ENCODE results near the gene KAZN. TPM values are rescaled to one million over a fixed set of nuclear protein-coding genes. Genes with fewer than 3 reads are reported as not detected.

KAZN gene
- total RNA-seq, 1 donor from 2014 or later, result 9.4 TPM

DNA sequence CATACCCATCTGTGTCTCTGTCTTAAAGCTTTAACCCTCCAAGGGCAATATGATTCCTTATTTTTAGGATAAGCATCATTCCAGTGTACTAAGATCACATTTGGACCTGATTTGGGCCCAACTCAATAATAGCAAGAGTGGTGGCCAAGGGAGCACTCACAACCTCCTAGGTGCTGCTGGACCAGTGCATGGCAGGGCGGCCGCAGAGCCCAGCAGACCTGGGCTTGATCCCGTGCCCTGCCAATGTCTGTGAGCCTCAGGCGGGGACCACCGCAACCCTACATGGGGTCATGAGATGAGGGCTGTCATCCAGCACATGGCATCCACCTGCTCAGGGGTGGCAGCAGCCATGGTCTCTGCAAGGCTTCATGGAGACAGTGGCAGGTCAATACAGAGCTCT lies 353.3 kb downstream of the KAZN start:
- Mint-ChIP-seq H3K9me3 (ENCODE audit: unreplicated experiment) (no peaks in the 10 kb centered on the region), H3K27ac (ENCODE audit: unreplicated experiment) (no peak overlapping the region), H3K4me1 (ENCODE audit: low read depth, unreplicated experiment) (peaks cover 16% of the 10 kb centered on the region), H3K27me3 (ENCODE audit: low read depth, unreplicated experiment) (peaks cover 5% of the 10 kb centered on the region), H3K36me3 (ENCODE audit: low read depth, unreplicated experiment) (peaks cover 2% of the 10 kb centered on the region), H3K4me3 (ENCODE audit: unreplicated experiment) (no peak overlapping the region)
- H3K4me1 ChIP-seq (ENCODE audit: insufficient read depth, low read length), result peaks cover 10% of the 10 kb centered on the region
- DNase-seq (ENCODE audit: low read depth) (no peak), FAIRE-seq (no peak)
- no peak overlapping the region for H2AFZ ChIP-seq (ENCODE audit: low read depth, low read length)
- no peaks in the 10 kb centered on the region for H3K27me3 ChIP-seq (ENCODE audit: insufficient read depth, low read length)
- no peak overlapping the region for H3K9ac ChIP-seq (ENCODE audit: low read length)
- peaks cover 16% of the 10 kb centered on the region for H3K79me2 ChIP-seq (ENCODE audit: insufficient read depth, low read length)
- H3K9me3 ChIP-seq (ENCODE audit: insufficient read depth, low read depth, low read length), result peaks cover 3% of the 10 kb centered on the region
- H3K36me3 ChIP-seq (ENCODE audit: insufficient read depth, low read length), result no peaks in the 10 kb centered on the region
- no peak overlapping the region for H3K4me3 ChIP-seq (ENCODE audit: insufficient read depth, low read depth, low read length)
- no peak overlapping the region for H3K27ac ChIP-seq (ENCODE audit: low read depth, low read length)
- peaks cover 5% of the 10 kb centered on the region for H4K20me1 ChIP-seq (ENCODE audit: insufficient read depth, low read length)
- TF ChIP-seq EZH2 (IDR thresholded peaks at IDR 0.05; ENCODE audit: insufficient read depth, low read length), result no peak
- TF ChIP-seq, protein P1, sequence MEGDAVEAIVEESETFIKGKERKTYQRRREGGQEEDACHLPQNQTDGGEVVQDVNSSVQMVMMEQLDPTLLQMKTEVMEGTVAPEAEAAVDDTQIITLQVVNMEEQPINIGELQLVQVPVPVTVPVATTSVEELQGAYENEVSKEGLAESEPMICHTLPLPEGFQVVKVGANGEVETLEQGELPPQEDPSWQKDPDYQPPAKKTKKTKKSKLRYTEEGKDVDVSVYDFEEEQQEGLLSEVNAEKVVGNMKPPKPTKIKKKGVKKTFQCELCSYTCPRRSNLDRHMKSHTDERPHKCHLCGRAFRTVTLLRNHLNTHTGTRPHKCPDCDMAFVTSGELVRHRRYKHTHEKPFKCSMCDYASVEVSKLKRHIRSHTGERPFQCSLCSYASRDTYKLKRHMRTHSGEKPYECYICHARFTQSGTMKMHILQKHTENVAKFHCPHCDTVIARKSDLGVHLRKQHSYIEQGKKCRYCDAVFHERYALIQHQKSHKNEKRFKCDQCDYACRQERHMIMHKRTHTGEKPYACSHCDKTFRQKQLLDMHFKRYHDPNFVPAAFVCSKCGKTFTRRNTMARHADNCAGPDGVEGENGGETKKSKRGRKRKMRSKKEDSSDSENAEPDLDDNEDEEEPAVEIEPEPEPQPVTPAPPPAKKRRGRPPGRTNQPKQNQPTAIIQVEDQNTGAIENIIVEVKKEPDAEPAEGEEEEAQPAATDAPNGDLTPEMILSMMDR (IDR thresholded peaks at IDR 0.05; ENCODE audit: insufficient read depth, low read depth, low read length), result no peak
- H3K4me2 ChIP-seq (ENCODE audit: low read length), result no peak overlapping the region

DNA sequence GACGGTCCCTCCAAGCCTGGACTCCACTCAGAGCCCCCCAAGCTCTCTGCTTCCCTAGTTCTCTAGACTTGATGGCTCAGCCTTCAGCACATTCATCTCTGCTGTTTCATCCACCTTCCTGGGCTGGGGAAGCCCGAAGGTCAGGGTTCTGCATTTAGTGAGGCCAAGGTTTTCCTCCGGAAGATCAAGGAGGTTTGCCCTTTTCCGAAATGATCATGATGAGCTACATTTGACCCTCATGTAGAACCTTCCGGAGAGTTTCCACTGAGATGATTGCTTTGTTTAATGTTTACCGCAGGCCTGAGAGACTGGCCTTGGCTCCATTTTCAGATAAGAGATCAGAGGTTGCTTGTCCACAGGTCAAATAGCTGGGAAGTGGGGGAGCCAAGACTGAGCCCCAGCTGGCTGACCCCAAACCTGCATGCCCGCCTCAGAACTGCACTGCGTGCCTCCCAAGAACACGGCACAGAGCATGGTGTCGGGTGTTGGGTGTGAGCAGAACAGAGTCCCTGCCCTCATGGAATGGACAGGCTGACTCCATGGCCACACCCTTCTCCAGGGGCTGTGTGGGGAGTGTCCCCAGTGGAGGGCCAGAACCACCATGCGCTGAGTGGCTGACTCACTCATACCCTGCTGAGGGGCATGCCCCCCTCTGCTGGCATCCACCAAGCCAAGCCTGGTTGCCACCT lies 354.3 kb downstream of the KAZN start:
- no peak overlapping the region for H2AFZ ChIP-seq (ENCODE audit: low read depth, low read length)
- H3K79me2 ChIP-seq (ENCODE audit: insufficient read depth, low read length), result peaks cover 12% of the 10 kb centered on the region
- H3K9me3 ChIP-seq (ENCODE audit: insufficient read depth, low read depth, low read length), result peaks cover 3% of the 10 kb centered on the region
- H3K9ac ChIP-seq (ENCODE audit: low read length), result no peak overlapping the region
- Mint-ChIP-seq H3K9me3 (ENCODE audit: unreplicated experiment) (no peaks in the 10 kb centered on the region), H3K4me1 (ENCODE audit: low read depth, unreplicated experiment) (peaks cover 10% of the 10 kb centered on the region), H3K36me3 (ENCODE audit: low read depth, unreplicated experiment) (peaks cover 2% of the 10 kb centered on the region), H3K4me3 (ENCODE audit: unreplicated experiment) (no peak overlapping the region), H3K27ac (ENCODE audit: unreplicated experiment) (no peak overlapping the region), H3K27me3 (ENCODE audit: low read depth, unreplicated experiment) (peaks cover 5% of the 10 kb centered on the region)
- DNase-seq (ENCODE audit: low read depth) (no peak), FAIRE-seq (no peak)
- H3K4me3 ChIP-seq (ENCODE audit: insufficient read depth, low read depth, low read length), result no peak overlapping the region
- H3K4me1 ChIP-seq (ENCODE audit: insufficient read depth, low read length), result no peaks in the 10 kb centered on the region
- no peak overlapping the region for H3K4me2 ChIP-seq (ENCODE audit: low read length)
- H4K20me1 ChIP-seq (ENCODE audit: insufficient read depth, low read length), result peaks cover 5% of the 10 kb centered on the region
- H3K27me3 ChIP-seq (ENCODE audit: insufficient read depth, low read length), result no peaks in the 10 kb centered on the region
- H3K27ac ChIP-seq (ENCODE audit: low read depth, low read length), result no peak overlapping the region
- TF ChIP-seq EZH2 (IDR thresholded peaks at IDR 0.05; ENCODE audit: insufficient read depth, low read length), result no peak
- TF ChIP-seq, protein P1 (IDR thresholded peaks at IDR 0.05; ENCODE audit: insufficient read depth, low read depth, low read length), result no peak
- H3K36me3 ChIP-seq (ENCODE audit: insufficient read depth, low read length), result no peaks in the 10 kb centered on the region

DNA sequence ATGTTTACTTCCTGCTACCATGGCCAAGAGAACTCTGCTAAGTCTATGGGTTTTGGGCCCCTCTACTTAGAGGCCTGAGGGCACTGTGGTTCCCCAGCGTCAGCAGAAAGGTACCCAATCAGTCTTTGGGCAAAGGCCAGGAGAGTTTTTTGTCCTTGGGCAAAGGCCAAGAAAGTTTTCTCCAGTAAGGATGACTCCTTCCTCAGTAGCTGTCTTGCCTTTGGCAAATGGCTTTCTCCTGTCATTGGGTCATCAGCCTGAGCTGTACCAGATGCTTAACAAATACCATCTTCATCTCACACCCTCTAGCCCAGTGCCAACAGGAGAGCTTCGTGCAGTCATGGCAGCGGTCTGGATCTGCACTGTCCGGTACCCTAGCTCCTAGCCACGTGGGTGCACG lies 355.7 kb downstream of the KAZN start:
- Histone ChIP-seq H3K9ac (ENCODE audit: low read length) (no peak overlapping the region), H2AFZ (ENCODE audit: low read depth, low read length) (no peak overlapping the region), H4K20me1 (ENCODE audit: insufficient read depth, low read length) (peaks cover 5% of the 10 kb centered on the region), H3K4me1 (ENCODE audit: insufficient read depth, low read length) (no peaks in the 10 kb centered on the region), H3K9me3 (ENCODE audit: insufficient read depth, low read depth, low read length) (peaks cover 3% of the 10 kb centered on the region), H3K4me3 (ENCODE audit: insufficient read depth, low read depth, low read length) (no peak overlapping the region), H3K79me2 (ENCODE audit: insufficient read depth, low read length) (peaks cover 6% of the 10 kb centered on the region), H3K4me2 (ENCODE audit: low read length) (no peak overlapping the region), H3K27ac (ENCODE audit: low read depth, low read length) (no peak overlapping the region), H3K27me3 (ENCODE audit: insufficient read depth, low read length) (no peaks in the 10 kb centered on the region), H3K36me3 (ENCODE audit: insufficient read depth, low read length) (no peaks in the 10 kb centered on the region)
- Mint-ChIP-seq H3K9me3 (ENCODE audit: unreplicated experiment) (no peaks in the 10 kb centered on the region), H3K4me1 (ENCODE audit: low read depth, unreplicated experiment) (peaks cover 10% of the 10 kb centered on the region), H3K36me3 (ENCODE audit: low read depth, unreplicated experiment) (peaks cover 2% of the 10 kb centered on the region), H3K27me3 (ENCODE audit: low read depth, unreplicated experiment) (peaks cover 5% of the 10 kb centered on the region), H3K4me3 (ENCODE audit: unreplicated experiment) (no peak overlapping the region), H3K27ac (ENCODE audit: unreplicated experiment) (no peak overlapping the region)
- TF ChIP-seq EZH2 (IDR thresholded peaks at IDR 0.05; ENCODE audit: insufficient read depth, low read length), result no peak
- TF ChIP-seq, protein P1 (IDR thresholded peaks at IDR 0.05; ENCODE audit: insufficient read depth, low read depth, low read length), result no peak
- FAIRE-seq (no peak), DNase-seq (ENCODE audit: low read depth) (no peak)
